CD4-positive, alpha-beta T cell treated with Interleukin-17A for 1 hour (primary cell): ENCODE data around the gene ABCG1.

ENCODE experiments used
- DNase-seq: peaks from one replicate; pipeline ENCODE4 v3.0.0-alpha.2; 2020

Gene ABCG1

DNA sequence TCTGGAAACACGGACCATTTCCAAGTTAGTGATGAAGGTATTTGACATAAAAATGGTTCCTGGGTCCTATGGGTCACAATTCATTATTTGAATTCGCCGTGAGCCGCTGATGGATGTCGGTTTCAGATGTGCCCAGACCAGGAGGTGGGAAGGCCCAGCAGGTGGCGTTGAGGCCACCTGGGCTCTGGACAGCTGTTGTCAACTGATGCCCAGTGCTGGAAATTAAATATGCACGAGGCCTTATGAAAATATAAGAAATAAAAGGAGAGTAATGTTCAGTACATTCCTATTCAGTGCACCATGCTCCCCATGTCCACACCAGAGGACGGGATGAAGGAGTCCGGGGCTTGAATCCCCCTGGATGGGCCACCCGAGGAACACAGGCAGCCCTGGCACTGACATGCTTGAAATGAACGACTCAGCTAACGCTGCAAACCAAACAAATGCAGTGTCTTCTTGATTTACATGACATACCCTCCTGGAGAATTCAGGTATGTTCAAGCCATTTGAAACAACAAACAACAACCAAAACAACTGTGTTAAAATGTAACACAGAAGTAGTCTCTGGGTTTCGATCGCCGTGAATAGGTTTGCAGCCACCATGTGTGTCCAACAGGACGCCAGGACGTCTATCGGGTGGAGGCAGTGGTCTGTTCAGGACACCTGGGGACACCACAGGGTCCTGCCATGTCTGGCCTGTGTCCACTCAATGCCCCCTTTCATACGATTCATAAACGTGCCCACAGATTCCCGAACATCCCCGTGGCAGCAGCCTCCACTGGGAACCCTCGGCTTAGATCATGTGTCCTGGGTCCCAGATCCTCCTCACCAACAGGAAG is 90.2 kb downstream of the ABCG1 start:
- no peak for DNase-seq

DNA sequence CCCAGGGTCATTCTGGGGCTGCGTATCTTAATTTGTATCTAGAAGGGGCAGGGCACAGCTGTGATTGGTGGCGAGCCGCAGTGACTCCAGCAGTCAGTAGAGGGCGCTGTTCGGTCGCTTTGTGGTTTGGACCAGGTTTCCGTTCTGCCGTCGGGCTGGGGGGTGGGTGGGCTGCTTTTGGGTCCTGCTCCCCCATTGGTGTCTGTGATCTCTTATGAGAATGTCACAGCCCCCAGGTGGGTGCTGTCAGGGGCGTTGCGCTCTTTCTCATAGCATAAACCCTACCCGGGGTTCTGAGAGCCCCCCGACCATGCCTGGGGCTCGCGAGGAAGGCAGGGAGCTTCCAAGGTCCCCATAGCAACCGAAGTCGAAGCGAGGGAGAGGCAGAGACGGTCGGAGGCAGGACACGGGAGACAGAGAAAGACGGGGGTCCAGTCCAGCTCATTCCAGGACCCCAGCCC is 90.8 kb downstream of the ABCG1 start:
- DNase-seq: peak; percentile 68

DNA sequence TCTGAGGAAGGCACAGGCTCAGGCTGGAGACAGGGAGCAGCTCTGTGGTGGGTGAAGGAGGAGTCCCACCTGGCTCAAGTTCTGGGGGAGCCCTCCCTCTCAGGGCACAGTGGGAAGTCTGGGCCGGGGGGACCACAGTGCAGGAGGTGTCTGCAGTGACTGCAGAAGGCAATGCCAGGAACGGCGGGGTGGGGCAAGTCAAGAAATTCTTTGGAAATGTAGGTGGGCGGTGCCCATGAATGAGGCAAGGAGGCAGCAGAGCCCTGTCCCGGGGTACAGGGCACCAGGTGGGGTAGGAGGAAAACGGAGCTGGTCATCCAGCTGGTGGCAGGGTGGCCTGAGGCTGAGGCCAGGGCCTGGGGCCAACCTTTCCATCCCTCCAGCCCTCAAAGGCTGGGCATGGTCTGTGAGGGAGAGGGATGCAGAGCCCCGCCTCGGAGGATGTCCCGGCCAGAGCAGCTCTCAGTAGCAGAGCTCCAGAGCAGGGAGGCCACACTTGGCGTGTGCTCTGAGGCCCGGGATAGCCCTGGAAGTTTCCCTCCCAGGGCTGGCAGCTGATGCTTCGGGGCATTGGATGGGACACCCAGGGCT is 91.6 kb downstream of the ABCG1 start:
- no peak for DNase-seq

DNA sequence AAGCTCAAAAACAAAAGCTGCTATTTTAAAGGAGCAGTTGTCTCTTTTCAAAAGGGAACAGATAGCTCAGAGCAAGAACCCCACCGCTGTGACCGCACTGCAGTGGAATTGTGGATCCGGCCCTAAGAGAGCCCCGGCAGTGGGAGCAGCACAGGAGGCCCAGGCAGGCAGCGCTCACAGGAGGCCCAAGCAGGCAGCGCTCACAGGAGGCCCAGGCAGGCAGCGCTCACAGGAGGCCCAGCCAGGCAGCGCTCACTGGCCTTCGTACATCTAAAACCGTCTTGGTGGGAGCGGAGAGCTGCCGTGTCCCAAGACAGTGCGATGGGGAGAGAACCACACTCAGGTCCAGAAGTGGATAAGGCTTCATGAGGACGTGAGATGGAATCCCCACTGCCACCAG is 92.2 kb downstream of the ABCG1 start:
- no peak for DNase-seq

DNA sequence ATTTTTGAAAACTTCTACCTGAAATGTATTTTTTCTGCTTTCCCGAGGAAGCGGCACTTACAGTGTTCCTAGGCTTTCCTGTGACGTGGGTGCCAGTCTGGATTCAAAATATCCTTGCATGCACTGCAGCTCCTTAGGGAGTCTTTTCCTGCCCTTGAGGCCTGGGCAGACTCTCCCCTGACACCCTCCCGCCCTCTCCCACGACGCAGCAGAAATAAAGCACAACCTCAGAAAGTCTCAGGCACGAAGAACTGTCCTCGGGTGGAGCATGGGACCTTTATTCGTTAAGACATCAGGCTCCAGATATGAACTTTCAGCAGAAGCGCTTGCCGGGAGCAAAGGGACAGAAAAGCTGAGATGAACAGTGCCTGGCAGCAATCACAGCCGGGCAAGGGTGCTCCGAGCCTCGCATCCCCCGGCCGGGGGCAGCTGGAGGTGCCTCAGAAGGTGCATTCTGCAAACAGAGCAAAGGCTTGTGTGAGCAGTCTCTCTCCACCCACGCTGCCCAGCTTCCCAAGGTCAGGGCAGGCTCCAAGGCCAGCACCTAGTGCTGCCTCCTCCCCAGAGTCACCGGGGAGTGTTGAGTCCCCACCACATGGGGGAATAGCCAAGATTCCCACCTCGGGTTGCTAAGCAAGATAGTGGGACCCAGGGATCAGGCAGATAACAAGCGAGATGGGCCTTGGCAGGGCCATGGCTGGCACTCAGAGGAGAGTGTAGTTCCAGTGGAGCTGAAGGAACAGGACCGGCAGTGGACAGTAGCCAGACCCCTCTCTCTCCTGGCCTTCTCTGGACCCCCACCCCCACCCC is 93.1 kb downstream of the ABCG1 start:
- no peak for DNase-seq

DNA sequence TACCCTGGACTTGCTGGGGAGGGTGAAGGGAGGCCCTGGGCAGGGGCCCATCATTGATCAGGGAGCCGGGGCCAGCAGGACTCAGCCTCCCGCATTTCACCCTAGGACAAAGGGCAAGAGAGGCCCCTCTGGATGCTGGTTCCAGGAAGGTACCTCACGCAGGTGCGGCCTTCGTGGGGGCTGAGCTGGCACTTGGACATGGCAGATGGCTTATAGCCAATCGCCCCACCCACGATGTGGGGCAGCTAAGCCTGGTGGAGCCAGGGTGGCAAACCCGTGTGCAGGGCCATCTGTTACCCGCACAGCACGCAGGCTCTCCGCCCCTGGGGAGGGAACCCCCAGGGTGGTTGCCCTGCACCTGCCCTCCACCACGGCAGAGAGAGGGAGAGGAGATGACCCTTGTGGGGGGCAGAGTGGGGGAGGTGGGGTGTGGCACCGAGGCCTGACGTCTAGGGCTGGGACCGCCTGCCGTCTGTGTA is 93.7 kb downstream of the ABCG1 start:
- DNase-seq: no peak

DNA sequence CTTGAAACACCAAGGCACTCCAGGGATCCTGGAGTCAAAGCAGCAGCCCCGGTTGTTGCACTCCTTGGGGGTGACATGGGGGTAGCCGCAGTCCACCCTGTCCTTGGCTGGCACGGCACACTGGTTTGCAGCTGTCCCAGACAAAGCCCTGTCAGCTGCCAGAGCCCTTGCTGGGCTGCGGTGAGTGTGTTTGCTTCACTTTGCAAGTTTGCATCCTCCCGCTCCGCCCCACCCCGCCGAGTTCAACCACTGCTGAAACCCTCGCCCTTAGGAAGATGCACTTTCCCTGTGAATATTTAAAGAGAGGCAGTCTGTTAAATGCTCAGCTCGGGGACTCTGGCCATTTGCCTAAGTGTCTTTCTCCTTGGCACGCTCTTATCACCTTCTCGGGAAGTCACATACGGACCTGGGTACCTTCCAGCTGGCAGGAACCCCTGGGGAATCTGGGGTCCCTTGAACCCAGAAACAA is 94.6 kb downstream of the ABCG1 start:
- DNase-seq: no peak

DNA sequence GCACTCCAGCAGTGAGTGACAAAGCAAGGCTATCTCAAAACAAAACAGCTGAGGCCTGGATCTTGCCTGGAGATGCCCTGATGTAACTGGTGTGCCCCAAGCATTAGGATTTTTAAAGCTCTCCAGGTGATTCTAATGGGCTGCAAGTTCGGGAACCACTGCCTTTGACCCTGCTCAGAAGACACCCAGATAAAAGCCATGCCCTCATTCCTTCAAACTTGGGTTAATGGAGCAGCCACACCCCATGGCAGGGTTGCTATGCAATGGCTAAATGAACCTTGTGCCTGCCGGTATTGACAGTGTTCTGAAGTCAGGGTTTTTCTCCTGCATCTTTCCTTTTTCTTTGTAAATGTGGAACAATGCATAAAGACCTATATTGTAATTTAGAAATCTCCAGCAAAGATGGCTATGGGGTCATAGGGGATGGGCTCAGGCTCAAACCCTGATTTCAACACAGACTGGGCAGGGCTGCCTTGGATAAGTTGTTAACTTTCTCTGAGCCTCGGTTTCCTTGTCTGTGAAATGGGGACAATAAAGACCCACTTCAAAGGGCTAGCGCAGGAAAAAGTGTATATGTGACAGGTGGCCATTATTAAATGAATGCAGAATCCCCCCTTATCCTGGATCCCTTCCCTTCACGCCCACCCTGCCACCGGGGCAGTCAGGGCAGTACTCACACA is 95.8 kb downstream of the ABCG1 start:
- DNase-seq: no peak

DNA sequence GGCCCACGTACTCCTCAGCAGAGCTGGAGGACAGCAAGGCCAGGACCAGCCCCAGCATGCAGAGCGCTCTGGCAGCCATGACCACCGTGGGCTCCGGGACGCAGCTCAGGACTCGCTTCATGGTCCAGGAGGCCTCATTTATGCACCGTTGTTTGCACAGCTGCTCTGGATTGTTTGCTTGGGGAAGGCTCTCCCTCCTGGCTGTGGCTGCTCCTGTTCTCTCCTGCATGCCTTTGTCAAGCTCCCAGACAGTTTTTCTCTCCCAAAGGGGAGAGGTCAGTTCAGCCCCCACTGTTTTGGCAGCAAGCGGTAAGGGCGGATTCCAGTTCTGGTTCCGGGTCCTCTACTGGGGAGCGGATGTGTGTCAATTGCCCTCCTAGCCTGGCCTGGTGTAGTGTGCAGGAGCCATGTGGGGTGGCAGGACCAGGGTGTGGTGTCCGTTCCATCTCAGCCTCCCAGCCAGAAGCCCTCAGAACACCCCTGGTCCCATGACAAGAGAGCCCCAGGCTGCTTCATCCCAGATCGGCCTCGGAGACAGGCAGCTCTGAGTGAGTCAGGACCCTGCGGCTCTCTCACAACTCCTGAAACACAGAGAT is 96.5 kb downstream of the ABCG1 start, which contains the start of gene TFF3:
Gene TFF3 (minus strand): TSS at position 114 of the 596 bp plus-strand sequence. CDS start 35 bp downstream, at position 79.
- no peak for DNase-seq

DNA sequence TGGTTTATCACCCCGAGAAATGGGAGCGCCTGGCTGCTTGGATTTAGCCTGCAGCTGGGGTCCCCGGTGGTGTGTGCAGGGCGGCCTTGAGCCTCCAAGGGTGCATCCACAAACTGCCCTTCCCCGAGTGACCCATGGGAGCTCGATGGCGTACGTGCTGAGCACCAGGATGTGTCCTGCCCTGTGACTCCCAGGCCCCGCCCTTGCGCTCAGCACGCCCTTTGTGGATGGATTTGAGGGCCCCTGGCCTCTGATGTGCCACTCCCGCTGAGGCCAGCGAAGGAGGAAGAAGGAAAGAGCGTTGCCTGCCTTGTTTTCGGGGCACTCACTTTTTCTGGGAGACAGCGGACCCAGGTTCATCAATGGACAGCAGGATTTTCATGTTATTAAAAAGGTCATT is 98.0 kb downstream of the ABCG1 start:
- DNase-seq: no peak

DNA sequence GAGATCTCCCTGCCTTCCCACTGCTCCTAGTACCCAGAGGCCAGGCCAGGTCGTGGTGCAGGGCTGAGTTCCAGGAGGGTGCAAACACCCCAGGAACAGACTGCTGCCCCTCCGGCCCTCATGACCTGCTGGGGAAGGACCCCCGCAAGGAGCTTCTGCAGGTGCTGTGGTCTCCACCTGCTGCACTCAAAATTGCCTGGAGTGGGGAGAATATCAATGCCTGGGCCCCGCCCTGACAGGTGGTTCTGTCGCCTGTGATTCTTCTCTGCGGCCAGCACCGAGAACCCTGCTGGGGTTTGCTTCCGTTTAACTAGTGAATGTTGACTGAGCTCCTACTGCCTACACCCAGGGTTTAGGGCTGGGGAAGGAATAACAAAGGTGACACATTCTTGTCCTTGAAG is 98.4 kb downstream of the ABCG1 start:
- DNase-seq: no peak

DNA sequence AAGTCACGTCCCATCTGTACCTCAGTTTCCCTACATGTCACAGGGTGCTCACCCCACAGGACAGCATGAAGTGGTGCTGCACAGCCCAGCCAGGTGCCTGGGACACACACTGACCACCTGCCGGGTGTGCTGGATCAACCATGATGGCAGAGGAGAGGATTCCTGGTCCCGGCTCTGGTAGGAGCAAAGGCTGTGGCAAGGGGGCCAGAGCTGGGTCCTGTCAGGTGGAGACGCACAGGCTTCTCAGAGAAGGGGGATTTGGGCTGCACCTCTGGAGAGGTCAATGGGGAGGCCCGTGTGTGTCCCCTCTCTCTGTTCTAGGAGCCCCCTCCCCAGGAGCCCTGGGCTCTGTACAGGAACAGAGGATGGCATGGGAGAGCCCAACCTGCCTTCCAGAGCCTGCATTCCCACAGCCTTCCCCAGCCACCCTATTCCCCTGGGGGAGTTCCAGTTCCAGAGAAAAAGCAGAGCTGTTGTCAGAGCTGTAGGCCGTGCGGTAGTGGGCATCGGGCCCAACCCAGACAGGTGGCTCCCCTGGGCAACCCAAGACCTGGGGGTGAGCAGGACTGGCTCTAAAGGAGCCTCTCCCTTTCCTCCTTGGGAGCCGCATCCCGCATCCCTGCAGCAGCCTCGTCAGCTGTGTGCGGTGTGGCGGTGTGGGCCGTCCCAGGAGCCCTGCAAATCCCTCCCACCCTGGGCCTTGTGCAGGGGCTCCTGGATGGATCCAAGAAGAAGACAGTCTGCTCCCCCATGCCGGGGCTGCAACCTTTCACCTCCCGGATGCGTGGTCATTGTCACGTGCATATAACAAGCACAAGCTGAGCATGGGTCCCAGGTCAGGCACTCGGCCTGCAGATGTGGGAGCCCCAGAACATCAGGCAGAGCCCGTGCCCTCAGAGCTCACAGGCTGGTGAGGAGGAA is 99.1 kb downstream of the ABCG1 start:
- no peak for DNase-seq

DNA sequence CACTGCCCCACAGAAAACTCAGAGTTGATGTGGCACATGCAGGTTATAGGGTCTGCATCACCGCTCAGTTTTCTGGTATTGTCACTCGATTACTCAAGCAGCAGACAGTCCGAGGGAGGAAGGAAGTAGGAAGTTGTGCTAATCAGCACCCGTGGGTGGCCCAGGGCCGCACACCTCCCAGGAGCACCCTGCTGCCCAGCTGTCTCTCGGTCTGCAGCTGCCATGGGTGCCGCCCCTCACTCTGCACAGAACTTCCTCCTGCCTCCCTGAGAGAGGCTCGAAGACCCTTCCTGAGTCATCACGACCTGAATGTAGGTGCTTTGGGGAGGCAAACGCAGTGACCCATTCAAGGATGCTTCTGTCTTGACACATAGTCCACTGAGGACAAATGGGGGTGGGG is 100.4 kb downstream of the ABCG1 start:
- no peak for DNase-seq

DNA sequence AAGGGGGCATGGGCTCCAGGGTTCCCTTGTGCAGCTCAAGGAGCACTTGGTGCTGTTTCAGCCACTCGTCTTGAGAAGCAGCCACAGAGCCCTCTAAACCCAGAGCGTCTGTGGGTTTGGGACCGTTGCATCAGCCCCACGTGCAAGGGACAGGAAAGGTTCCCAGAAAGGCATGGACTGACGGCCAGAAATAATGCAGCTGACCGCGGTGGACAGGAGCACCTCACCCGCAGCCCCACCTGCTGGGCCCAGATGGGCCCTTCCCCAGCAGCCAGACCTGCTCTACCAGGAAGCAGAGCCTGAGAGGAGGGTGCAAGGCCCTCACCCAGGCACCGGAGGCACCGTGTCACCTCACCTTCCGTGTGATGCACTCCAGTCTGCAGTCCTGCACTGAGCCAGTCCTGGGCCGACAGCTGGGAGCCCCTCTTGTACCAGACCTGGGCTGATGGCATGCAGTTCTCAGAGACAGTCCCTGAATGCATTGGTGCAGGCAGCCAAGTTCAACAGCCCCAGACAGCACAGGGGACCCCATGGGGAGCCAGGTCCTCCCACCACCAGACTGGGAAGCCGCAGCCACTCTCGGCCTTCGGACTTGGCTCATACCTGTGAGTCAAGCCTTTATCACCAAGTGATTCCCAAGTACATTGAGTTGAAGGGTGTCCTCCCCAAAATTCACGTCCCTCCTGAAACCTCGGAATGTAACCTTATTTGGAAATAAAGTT is 101.1 kb downstream of the ABCG1 start:
- DNase-seq: no peak

DNA sequence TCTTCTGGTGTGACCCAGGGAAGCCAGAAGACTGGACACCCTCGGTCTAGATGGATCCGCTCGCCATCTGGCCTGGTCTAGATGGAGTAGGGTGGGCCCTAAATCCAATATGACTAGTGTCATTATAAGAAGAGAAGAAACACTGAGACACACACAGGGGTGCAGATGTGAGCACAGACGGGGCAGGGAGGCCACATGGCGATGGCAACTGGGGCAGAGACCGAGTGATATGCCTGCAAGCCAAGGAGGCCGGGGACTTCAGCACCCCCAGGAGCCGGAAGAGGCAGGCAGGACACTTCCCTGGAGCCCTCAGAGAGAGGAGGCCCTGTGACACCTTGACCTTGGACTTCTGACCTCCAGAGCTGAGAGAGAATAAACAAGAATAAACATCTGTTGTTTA is 101.9 kb downstream of the ABCG1 start:
- DNase-seq: no peak

DNA sequence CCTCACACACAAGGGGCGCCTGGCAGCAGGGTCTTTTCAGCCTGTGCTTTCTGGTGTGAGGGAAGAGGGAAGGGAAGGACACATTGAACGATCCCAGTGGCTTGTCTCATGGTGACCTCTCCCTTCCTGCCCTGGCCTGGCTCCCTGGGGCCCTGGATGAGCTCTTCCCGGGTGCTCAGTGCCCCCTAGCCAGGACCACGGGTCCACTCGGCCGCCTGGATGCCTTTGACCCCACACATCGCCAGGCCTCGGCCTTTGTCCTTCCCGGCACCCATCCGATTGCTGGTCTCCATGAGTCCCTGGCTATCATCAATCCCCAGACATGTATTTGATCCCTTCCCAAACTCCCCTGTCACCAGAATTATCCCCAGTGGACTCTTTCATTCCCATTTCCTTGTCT is 102.3 kb downstream of the ABCG1 start:
- DNase-seq: no peak

DNA sequence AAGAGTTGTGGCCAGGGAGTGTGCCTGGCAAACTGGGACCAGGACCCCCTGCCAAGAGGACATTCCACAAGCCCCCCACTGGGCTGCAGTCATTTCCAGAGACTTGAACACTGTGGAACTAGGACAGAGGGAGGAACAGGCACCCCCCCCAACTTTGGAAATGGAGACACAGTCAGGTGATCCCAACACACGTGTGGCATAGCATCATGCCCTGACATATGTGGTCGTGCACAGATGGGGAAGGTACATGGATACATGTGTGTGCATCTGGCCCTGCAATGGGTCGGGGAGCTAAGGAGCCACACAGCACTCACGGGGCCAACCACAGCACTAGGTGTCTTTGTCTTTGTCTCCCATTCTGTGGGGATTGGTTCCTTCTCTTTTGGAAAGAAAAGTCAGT is 102.9 kb downstream of the ABCG1 start:
- DNase-seq: no peak

DNA sequence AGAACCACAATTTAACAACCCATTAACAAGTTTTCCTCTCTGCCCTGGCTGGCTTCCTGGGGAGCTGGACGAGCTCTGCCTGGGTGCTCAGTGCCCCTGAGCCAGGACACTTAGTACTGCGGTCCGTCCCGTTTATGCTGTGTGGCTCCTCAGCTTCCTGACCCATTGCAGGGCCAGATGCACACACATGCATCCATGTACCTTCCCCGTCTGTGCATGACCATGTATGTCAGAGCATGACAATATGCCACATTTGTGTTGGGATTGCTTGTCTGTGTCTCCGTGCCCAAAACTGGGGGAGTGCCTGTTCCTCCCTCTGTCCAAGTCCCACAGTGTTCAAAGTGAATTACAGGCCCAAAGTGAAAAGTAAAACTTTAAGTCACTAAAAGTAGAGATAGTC is 106.0 kb downstream of the ABCG1 start:
- no peak for DNase-seq

DNA sequence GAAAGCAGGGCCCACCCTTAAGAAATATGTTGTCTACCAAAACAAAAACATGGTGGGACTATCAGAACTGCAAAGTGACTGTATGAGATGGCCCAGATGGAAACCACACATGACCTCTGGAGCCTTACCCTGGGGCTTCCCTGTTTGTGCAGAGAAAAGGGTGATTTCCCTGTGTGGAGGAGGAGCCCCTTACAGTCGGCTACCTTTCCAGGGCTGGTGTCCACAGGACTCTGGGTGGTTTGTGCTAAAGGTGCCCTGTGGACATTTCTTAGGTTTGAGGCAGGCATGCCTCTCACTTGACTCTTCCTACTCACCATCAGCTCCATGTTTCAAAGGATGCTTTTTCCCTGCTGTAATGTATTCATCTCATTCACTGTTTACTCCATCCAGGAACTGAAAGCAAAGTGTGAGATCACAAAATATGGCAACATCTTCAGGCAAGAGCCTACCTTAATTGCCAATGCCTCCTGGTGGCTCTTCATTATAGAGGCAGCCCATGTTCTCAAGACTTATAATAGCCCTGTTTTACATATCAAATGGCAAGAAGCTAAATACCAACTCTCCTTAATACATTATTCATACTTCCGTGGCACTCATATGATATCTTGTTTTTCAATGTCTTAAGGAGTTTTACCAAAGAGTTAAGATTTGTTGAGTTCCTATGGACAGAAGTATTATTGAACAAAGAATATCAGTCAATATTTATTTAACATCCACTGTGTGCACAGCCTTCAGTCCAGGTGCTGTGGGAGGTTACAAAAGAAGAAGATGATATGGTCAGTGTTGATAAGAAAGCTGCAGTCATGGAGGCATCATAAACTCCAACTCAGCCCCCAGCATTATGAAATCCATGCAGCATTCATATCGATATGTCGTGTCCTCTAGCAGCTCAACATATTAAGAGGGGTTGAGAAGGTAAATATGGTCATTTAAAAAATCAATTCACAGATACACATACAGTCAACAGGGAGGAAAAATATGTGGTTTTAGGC is 111.7 kb downstream of the ABCG1 start:
- DNase-seq: no peak
